Muscle layer of duodenum (tissue), 2 donors: ENCODE data around the gene CLIP3.

Source experiments
- H3K27ac ChIP-seq: one replicate; pipeline ENCODE4 v1.7.0; 2013; ENCODE audit warnings: mild to moderate bottlenecking, low read length
- H3K27me3 ChIP-seq: one replicate; pipeline ENCODE4 v1.7.0; 2013; ENCODE audit warnings: low read depth, mild to moderate bottlenecking, control low read depth, low read length
- H3K36me3 ChIP-seq, 2 donors: one replicate each; pipeline ENCODE4 v1.7.0; 2013; ENCODE audit warnings: low read length in 2 of 2, control low read depth in 1 of 2, mild to moderate bottlenecking in 1 of 2; ENCODE audit not compliant: insufficient read depth in 2 of 2, control insufficient read depth in 1 of 2
- H3K4me1 ChIP-seq, 2 donors: one replicate each; pipeline ENCODE4 v1.7.0; 2013; ENCODE audit warnings: low read length in 2 of 2, mild to moderate bottlenecking in 2 of 2, control low read depth in 1 of 2, moderate library complexity in 1 of 2; ENCODE audit not compliant: insufficient read depth in 2 of 2, control insufficient read depth in 1 of 2
- H3K4me3 ChIP-seq, 2 donors: one replicate each; pipeline ENCODE4 v1.7.0; 2013; ENCODE audit warnings: low read length in 2 of 2, low read depth in 1 of 2, mild to moderate bottlenecking in 1 of 2
- H3K9me3 ChIP-seq, 2 donors: one replicate each; pipeline ENCODE4 v1.7.0; 2013; ENCODE audit warnings: low read length in 2 of 2, control low read depth in 1 of 2, mild to moderate bottlenecking in 1 of 2; ENCODE audit not compliant: control insufficient read depth in 1 of 2
- donor health status: healthy.

Gene CLIP3

DNA sequence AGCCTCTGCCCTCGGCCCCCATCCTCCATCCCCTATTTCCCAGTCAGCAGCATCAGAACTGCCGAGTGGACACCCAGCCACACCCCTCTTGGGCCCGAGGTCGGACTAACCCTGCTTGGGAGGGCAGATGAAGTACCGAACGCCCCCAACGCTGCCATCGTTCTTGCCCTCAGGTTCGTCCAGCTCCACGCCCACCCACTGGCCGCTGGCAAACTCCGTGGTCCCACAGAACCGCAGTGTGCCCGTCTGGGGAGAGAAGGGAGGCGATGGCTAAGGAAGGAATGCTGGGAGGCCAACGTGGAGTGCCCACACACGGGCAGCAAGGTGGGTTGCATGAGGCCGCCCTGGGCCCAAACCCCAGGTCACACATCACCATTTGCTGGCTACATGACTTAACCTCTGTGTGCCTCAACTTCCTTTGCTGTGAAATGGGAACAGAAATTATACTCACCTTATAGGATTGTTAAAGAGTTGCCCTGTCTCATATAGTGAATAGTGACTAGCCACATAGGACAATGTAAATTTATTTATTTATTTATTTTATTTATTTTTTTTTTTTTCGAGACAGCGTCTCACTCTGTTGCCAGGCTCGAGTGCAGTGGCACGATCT lies 13.5 kb downstream of the CLIP3 start:
- Histone ChIP-seq H3K36me3 (peaks cover 9 to 56% of the 10 kb centered on the region in 2 donors), H3K4me1 (peaks cover 3 to 5% of the 10 kb centered on the region in 2 donors), H3K27ac (no peak overlapping the region), H3K27me3 (no peaks in the 10 kb centered on the region), H3K4me3 (no peak overlapping the region), H3K9me3 (no peaks in the 10 kb centered on the region)

DNA sequence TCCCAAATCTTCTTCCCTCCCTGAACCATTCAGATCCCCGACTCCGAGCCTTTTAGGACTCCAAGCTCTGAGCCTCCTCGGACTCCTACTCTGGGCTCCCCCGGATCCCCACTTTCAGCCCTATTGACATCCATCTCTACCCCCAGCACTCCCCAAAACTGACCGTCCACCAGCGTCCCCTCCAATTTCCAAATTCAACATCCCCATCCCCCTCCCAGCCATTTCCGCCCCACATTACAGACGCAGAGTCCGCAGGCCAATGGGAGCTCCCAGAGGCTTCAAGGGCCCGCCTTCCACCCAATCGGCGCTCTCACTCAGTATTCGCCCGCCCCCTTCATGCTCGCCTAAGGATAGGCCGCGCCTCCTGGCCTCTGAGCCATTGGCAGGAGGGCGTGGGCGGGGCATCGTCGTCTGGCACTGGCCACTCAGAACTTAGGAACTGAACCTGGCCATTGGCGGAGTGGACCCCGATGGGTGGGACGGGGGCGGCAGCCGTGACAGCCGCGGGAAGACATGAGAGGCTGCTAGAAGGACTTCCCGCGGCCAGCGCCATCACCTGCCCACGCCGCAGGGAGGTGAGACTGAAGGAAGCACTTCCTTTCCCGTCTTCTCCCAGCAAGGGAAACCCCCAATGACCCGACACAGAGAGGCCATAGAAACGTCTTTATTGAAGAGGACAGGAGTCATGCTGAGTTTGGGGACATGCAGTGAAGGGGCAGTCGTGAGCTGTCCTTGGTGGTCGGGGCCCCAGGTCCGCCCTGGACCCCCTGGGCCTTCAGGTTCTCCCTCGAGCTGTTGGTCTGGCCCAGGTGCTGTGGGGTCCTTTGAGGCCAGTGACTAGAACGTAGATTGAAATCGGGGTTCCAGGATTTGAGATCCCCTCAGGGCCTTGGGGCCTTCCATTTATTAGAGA lies 18.4 kb downstream of the CLIP3 start, which contains the start of gene ALKBH6:
TSS of gene ALKBH6 (minus strand) at position 202 of the 913 bp plus-strand sequence. CDS start 816 bp downstream, outside the sequence.
- no peaks in the 10 kb centered on the region for H3K27me3 ChIP-seq
- peaks cover 3 to 18% of the 10 kb centered on the region in 2 donors for H3K4me1 ChIP-seq
- H3K36me3 ChIP-seq: peaks cover 4 to 27% of the 10 kb centered on the region in 2 donors
- peak within 1 kb of the TSS; percentile 94 for H3K27ac ChIP-seq
- peak within 1 kb of the TSS; percentile 82 to 87 for H3K4me3 ChIP-seq
- H3K9me3 ChIP-seq: no peaks in the 10 kb centered on the region

DNA sequence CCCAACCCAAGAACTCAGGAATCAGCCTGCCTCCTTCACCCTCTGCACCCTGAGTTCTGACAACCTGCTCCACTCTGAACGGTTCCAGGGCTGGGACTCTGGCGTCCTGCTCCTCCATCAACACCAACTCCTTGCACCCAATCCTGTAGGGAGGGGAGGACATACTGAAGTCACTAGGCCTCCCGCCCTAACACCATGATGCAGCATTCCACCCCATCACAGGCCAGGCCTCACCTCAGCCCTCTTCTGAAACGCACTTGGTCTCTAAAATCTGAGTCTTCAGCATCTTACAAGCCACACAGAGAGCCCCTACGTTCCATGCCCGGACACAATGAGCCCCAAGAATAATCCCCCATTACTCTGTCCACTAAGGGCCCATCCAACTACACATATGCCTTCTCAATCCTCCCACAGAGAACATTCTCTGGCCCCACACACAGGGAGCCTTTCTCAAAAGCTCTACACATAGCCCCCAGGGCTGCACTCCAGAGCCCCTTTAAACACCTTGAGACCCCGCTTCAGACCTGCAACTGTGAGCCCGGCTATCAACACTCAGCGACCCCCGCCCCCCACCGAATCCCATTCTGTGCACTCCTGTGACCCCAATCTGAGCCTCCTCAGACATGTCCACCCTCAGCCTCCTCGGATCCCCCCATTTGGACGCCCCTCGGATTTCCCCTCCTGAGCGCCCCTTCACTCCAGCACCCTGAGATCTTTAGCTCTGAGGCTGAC lies 19.2 kb downstream of the CLIP3 start:
- H3K36me3 ChIP-seq: peaks cover 4 to 27% of the 10 kb centered on the region in 2 donors
- peaks cover 6 to 18% of the 10 kb centered on the region in 2 donors for H3K4me1 ChIP-seq
- H3K27me3 ChIP-seq: no peaks in the 10 kb centered on the region
- peak overlapping the region; percentile 94 for H3K27ac ChIP-seq
- H3K9me3 ChIP-seq: no peaks in the 10 kb centered on the region
- H3K4me3 ChIP-seq: peak overlapping the region; percentile 82 to 87

DNA sequence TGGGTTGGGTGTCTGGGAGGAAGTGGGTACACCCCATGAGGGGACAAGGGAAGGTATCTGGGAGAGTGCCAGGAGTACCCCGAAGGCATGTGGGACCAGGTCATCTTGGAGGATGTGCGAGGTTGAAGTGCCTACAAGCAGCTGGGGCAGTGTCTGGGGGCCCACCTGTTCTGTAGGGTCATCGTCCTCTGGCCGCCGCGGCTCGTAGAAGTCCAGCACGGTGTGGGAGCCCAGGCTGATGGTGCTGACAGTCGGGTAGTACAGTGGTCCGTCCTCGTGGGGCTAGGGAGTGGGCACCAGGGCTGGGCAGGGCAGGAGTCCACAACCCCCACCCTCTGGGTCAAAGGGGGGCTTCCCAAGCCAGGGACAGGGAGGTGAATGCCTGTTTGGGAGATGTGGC lies 22.3 kb downstream of the CLIP3 start:
- Histone ChIP-seq H3K9me3 (no peaks in the 10 kb centered on the region), H3K4me3 (no peak overlapping the region), H3K27me3 (no peaks in the 10 kb centered on the region), H3K4me1 (peaks cover 6 to 18% of the 10 kb centered on the region in 2 donors), H3K36me3 (no peaks in the 10 kb centered on the region), H3K27ac (no peak overlapping the region)

DNA sequence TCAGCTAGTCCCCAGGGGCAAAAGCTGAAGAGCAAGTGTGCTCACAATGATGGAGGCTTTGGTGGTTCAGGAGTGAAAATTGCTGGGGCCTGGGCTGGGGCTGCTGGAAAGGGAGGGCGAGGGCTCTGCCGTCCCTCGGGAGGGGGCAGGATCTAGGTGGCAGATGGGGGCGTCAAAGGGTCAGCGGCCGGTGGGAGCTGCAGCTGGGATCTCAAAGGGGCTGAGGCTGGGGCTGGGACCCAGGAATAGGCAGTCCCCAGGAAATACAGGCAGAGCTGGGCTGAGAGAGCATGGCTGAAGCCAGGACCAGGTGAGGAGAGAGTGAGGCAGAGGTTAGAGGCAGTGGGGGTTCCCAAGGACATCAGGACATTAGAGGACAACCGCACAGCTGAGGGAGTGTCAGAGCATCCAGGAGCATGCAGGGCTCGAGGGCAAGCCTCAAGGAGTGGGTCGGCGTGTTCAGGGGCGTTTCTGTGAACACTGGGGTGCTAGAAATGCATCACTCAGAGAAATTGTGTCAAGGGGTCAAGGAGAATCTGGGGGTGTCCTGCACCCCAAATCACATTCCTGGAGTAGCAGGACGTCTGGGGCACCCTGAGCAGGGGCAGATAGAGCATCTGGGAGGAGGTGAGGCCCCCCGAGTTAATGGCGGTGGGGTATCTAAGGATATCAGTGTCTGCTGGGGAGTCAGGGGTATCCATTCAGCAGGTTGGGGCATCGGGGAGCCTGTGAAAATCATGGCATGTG lies 22.9 kb downstream of the CLIP3 start:
- peak overlapping the region; percentile 33 to 48 for H3K4me3 ChIP-seq
- H3K36me3 ChIP-seq: no peaks in the 10 kb centered on the region
- H3K4me1 ChIP-seq: peaks cover 6 to 17% of the 10 kb centered on the region in 2 donors
- H3K27ac ChIP-seq: no peak overlapping the region
- no peaks in the 10 kb centered on the region for H3K27me3 ChIP-seq
- H3K9me3 ChIP-seq: no peaks in the 10 kb centered on the region

DNA sequence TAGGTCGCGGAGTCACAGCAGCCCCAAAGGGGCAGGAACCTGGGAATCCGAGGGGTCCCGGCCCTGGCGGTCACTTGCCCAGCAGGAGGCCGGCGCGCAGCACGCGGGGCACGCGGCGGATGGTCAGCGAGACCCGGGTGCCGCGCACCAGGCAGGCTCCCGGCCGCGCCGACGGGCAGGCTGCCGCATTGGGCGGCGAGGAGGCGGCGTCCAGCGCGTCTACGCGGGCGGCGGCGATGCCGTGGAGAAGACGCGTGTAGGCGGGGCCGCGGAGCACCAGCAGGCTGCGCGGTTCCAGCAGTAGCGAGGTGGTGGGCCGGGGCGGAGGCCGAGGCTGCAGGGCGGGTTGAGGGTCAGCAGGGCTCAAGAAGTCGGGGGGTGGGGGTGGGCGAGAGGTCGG lies 23.5 kb downstream of the CLIP3 start:
- Histone ChIP-seq H3K27ac (no peak overlapping the region), H3K36me3 (no peaks in the 10 kb centered on the region), H3K4me1 (peaks cover 3 to 13% of the 10 kb centered on the region in 2 donors), H3K4me3 (peak overlapping the region; percentile 33 to 48), H3K9me3 (no peaks in the 10 kb centered on the region), H3K27me3 (no peaks in the 10 kb centered on the region)

DNA sequence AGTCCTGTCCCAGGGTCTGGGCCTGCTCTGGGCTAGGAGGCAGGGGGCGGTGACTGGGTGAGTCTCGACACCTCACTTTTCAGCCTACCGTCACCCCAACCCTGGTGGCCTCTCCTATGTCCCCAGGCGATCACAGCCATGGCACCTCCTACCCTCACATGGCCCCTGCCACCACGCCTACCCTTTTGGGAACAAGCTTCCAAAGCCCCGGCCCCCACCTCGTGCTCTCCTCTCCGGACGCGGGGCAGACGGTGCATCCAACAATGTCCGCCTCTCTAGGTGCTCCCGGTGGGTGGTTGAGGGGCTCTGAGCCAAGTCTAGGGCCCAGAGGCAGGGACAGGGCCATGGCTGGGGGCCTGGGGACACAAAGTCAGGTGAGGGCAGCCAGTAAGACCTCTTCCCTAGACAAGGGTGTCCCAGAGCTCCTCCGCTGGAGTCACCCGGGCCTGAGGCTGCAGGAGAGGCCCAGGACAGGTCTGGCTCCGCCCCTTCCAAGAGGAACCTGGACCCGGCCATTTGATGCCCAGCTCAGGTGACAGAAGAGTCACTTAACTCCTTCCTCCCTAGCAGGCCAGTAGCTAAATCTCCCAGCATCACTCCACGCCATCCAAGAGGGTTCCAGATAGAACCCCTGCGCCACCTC lies 24.2 kb downstream of the CLIP3 start, which contains the start of gene SYNE4:
TSS of gene SYNE4 (minus strand) at position 478 of the 643 bp plus-strand sequence. CDS start at position 346, 132 bp downstream.
- H3K9me3 ChIP-seq: no peaks in the 10 kb centered on the region
- no peak within 1 kb of the TSS for H3K27ac ChIP-seq
- peak within 1 kb of the TSS; percentile 33 to 48 for H3K4me3 ChIP-seq
- no peaks in the 10 kb centered on the region for H3K36me3 ChIP-seq
- H3K4me1 ChIP-seq: peaks cover 3 to 12% of the 10 kb centered on the region in 2 donors
- H3K27me3 ChIP-seq: no peaks in the 10 kb centered on the region

DNA sequence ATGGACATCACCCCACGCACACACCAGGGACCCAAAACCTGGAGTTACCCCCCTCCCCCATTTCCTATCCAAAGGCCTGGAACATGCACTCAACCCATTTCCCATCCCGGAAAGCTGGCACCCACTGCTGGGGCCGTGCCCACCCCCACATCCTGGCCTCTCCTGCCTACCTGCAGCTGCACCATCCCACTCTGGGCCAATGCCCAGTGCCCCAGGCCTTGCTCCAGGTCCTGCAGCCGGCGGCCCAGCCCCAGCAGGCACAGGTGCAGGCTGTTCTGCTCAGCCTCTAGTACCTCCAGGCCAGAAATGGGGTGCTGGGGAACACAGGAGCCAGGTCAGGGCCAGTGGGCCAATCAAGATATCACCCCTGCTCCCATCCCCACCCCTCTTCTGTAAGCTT lies 25.7 kb downstream of the CLIP3 start:
- Histone ChIP-seq H3K27ac (no peak overlapping the region), H3K36me3 (peaks cover 0 to 5% of the 10 kb centered on the region in 2 donors), H3K27me3 (no peaks in the 10 kb centered on the region), H3K4me1 (peaks cover 3 to 7% of the 10 kb centered on the region in 2 donors), H3K9me3 (no peaks in the 10 kb centered on the region), H3K4me3 (no peak overlapping the region)

DNA sequence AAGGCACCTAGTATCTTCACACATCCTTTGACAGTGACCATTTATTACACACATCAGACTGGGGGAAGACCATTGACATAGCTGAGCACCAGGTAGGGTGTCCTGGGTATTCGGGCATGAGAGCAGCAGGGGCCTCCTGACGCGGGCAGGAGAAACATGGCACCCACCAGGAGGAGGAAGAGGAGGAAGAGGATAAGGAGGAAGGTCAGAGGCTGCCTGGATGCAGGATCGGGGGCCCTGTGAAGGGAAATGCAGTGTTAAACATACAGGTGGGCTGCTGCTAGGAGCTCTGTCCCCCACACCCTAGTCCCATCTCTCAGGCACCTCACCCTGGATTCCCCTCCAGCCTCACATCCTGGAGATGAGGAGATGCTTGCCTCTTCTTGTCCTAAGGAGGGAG lies 29.4 kb downstream of the CLIP3 start:
- Histone ChIP-seq H3K9me3 (no peaks in the 10 kb centered on the region), H3K36me3 (peaks cover 0 to 12% of the 10 kb centered on the region in 2 donors), H3K27ac (no peak overlapping the region), H3K4me3 (no peak overlapping the region), H3K27me3 (no peaks in the 10 kb centered on the region), H3K4me1 (peaks cover 4 to 13% of the 10 kb centered on the region in 2 donors)

DNA sequence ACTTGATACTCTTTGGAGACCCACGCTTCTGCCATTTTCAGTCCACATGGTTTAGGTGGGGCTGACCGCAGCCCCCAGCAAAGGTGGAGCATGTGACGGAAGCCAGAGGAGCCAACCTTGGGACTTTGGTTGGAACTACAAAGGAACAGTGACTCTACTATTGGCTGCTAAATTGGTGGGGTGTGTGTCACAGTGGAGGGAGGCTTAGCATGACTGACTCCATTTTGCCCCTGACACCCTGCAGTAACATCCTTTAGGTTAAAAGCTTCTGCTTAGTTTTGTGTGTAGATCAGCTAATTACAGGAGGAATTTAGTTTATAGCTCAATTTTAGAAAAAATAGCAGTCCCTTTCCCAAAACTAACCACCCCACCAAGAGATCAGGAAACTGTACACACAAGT lies 31.1 kb downstream of the CLIP3 start:
- Histone ChIP-seq H3K4me3 (no peak overlapping the region), H3K9me3 (no peaks in the 10 kb centered on the region), H3K36me3 (peaks cover 5 to 12% of the 10 kb centered on the region in 2 donors), H3K4me1 (peaks cover 5 to 24% of the 10 kb centered on the region in 2 donors), H3K27ac (no peak overlapping the region), H3K27me3 (no peaks in the 10 kb centered on the region)
